Mucosa of gallbladder (tissue), 1 donor: ENCODE measurements around the gene RPAP3. TPM values are rescaled to one million over a fixed set of nuclear protein-coding genes. Genes with fewer than 3 reads are reported as not detected.

ENCODE experiments used
- DNase-seq: peaks from one replicate; pipeline ENCODE4 v3.0.0-alpha.2; 2020; ENCODE audit warnings: low spot score
- total RNA-seq: library from RNA; stranded (reverse); gene quantifications from one replicate; pipeline ENCODE4 v1.2.1, GENCODE V29; 2021
- donor health status: DM: no; HTN: no; CAD: no.

The RPAP3 gene
- 20.2 TPM for total RNA-seq

- peak; percentile 96 for DNase-seq
Observed at GRCh38 chr12:47705566-47706425, at the start of gene RPAP3. Gene RPAP3 (minus strand): TSS chr12:47706030. CDS start chr12:47702840, 3,190 bp downstream.

- peak; percentile 82 for DNase-seq
Observed at GRCh38 chr12:47754881-47755280, 49.1 kb upstream of the RPAP3 start.

- no peak for DNase-seq
Observed at GRCh38 chr12:47754126-47754525, 48.3 kb upstream of the RPAP3 start.

- peak; percentile 47 for DNase-seq
Observed at GRCh38 chr12:47753021-47754001, 47.5 kb upstream of the RPAP3 start.

- DNase-seq, result no peak
Observed at GRCh38 chr12:47752552-47752951, 46.7 kb upstream of the RPAP3 start.

GRCh38 chr12:47752121-47752520, 46.3 kb upstream of the RPAP3 start:
- no peak for DNase-seq

GRCh38 chr12:47751561-47751960, 45.7 kb upstream of the RPAP3 start:
- DNase-seq, result no peak

- no peak for DNase-seq
Observed at GRCh38 chr12:47750916-47751470, 45.2 kb upstream of the RPAP3 start.

GRCh38 chr12:47750229-47750798, 44.5 kb upstream of the RPAP3 start:
- no peak for DNase-seq

- no peak for DNase-seq
Observed at GRCh38 chr12:47748899-47749298, 43.1 kb upstream of the RPAP3 start.

- no peak for DNase-seq
Observed at GRCh38 chr12:47748507-47748828, 42.6 kb upstream of the RPAP3 start.

GRCh38 chr12:47747596-47748506, 42.0 kb upstream of the RPAP3 start:
- DNase-seq, result no peak

- no peak for DNase-seq
Observed at GRCh38 chr12:47747126-47747525, 41.3 kb upstream of the RPAP3 start.

GRCh38 chr12:47746523-47746922, 40.7 kb upstream of the RPAP3 start:
- no peak for DNase-seq

- no peak for DNase-seq
Observed at GRCh38 chr12:47746073-47746472, 40.2 kb upstream of the RPAP3 start.

- DNase-seq, result no peak
Observed at GRCh38 chr12:47745485-47746041, 39.7 kb upstream of the RPAP3 start.

GRCh38 chr12:47744778-47745436, 39.1 kb upstream of the RPAP3 start:
- no peak for DNase-seq

- DNase-seq, result peak; percentile 71
Observed at GRCh38 chr12:47744005-47744651, 38.3 kb upstream of the RPAP3 start.

- no peak for DNase-seq
Observed at GRCh38 chr12:47743311-47743860, 37.6 kb upstream of the RPAP3 start.
